Skin epidermis (tissue), 12 donors: Measurements from ENCODE around the gene ZNF660.
"Not testable (repeated sequence)": the region's sequence is repeated elsewhere in the genome, so short reads cannot be mapped to it uniquely, and the experiment has no call there.

ENCODE experiments used
- H3K27ac ChIP-seq, 21 experiments: fragments of 200-600 bp; sonication (generic) in 11 of 21; one replicate each; pipeline ENCODE4 v1.5.0; 2020; ENCODE audit warnings: mild to moderate bottlenecking in 3 of 21, inconsistent platforms in 2 of 21, moderate library complexity in 2 of 21
- H3K4me3 ChIP-seq, 7 experiments: fragments of 200-600 bp; sonication (generic) in 2 of 7; one replicate each; pipeline ENCODE4 v1.5.0; 2020; ENCODE audit warnings: inconsistent platforms in 2 of 7, mild to moderate bottlenecking in 2 of 7, moderate library complexity in 1 of 7

Gene ZNF660

GRCh38 chr3:44584646-44585501, at the start of gene ZNF660:
Gene ZNF660 (plus strand): TSS chr3:44584964. CDS start chr3:44594194, 9,230 bp downstream.
- Histone ChIP-seq H3K27ac (peak within 1 kb of the TSS in 19 of 21 experiments; percentile 19 to 87 (median 71)), H3K4me3 (peak within 1 kb of the TSS; percentile 35 to 53 (median 46))

DNA sequence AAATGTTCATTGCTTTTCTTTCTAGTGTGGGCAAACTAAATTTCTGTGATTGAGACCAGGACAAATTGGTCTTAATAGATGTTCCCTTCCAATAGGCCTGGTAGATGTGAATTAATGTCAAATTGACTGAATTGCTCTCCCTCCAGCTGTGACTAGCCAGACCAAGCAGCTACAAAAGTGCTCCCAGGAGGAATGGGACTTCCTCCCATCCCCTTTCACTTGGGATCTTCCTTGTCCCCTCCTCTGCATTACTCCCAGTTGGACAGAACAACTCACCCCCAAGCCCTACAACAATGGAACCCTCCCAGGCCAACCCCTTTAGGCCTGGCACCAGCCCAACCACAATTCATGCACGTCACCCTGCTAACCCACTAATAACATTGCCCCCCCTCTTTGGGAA, 49.4 kb upstream of the ZNF660 start:
- no peak overlapping the region for H3K4me3 ChIP-seq
- H3K27ac ChIP-seq, result no peak overlapping the region

DNA sequence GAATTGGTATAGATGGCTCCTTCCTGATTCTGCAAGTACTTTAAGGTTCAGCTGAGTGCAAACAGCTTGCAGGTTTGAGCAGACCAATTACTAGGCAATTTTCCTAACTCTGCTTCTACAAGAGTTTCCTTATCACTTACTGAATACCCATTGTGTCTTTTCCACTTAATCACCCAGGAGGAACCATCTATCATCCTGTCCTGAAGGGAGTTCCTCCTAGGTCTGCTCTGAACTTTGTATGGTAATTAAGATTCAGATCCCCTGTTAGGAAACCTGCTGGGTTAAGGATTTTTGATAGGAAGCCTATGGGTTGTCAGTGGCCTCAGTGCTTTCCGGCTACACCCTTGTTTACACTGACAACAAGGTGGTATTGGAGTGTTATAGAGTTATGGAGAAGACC, 40.0 kb upstream of the ZNF660 start:
- not testable (repeated sequence) for H3K4me3 ChIP-seq, H3K27ac ChIP-seq

- Histone ChIP-seq H3K27ac (peak within 1 kb of the TSS in 20 of 21 experiments; percentile 4 to 83 (median 73)), H3K4me3 (peak within 1 kb of the TSS; percentile 48 to 81 (median 68))
Measured at GRCh38 chr3:44554626-44555592, 29.9 kb upstream of the ZNF660 start, which contains the start of gene ZKSCAN7. Gene ZKSCAN7 (plus strand): TSS chr3:44555193. CDS start chr3:44557048, 1,855 bp downstream.

GRCh38 chr3:44555723-44556122, 29.0 kb upstream of the ZNF660 start:
- Histone ChIP-seq H3K27ac (peak overlapping the region in 7 of 21 experiments; percentile 57 to 83 (median 76)), H3K4me3 (peak overlapping the region; percentile 48 to 81 (median 68))

DNA sequence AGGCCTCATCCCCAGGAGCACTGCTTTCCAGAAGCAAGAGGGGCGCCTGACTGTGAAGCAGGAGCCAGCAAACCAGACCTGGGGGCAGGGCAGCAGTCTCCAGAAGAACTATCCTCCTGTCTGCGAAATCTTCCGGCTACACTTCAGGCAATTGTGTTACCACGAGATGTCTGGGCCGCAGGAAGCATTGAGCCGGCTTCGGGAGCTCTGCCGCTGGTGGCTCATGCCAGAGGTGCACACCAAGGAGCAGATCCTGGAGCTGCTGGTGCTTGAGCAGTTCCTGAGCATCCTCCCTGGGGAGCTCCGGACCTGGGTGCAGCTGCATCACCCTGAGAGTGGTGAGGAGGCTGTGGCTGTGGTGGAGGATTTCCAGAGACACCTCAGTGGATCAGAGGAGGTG, 27.7 kb upstream of the ZNF660 start:
- Histone ChIP-seq H3K27ac (no peak overlapping the region), H3K4me3 (no peak overlapping the region)

DNA sequence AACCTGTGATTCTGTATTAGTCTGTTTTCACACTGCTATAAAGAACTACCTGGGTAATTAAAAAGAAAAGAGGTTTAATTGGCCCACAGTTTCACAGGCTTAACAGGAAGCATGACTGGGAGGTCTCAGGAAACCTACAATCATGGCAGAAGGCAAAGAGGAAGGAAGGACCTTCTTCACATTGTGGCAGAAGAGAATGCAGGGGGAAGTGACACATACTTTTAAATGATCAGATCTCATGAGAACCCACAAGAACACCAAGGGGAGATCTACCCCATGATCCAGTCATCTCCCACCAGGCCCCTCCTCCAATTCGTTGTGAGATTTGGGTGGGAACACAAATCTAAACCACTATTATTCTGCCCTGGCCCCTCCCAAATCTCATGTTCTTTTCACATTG, 23.7 kb upstream of the ZNF660 start:
- Histone ChIP-seq H3K4me3 (no peak overlapping the region), H3K27ac (no peak overlapping the region)

DNA sequence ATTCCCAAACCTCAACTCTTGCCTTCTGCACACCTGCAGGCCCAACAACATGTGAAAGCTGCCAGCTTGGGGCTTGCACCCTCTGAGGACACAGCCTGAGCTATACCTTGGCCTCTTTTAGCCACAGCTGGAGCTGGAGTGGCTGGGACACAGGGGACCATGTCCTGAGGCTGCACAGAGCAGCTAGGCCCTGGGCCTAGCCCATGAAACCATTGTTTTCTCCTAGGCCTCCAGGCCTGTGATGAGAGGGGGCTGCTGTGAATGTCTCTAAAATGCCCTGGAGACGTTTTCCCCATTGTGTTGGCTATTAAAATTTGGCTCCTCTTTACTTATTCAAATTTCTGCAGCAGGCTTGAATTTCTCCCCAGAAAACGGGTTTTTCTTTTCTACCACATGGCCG, 22.6 kb upstream of the ZNF660 start:
- no peak overlapping the region for H3K27ac ChIP-seq
- no peak overlapping the region for H3K4me3 ChIP-seq

- Histone ChIP-seq H3K27ac (no peak overlapping the region), H3K4me3 (no peak overlapping the region)
Measured at GRCh38 chr3:44568561-44568960, 16.2 kb upstream of the ZNF660 start.

DNA sequence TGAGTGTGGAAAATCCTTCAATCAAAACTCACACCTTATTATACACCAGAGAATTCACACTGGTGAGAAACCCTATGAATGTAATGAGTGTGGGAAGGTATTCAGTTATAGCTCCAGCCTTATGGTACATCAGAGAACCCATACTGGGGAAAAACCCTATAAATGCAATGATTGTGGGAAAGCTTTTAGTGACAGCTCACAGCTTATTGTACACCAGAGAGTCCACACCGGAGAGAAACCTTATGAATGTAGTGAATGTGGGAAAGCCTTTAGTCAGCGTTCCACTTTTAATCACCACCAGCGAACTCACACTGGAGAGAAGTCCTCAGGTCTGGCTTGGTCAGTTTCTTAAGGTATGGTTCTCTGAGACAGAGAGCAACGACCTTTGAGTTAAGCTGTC, 13.7 kb upstream of the ZNF660 start:
- no peak overlapping the region for H3K4me3 ChIP-seq
- H3K27ac ChIP-seq, result no peak overlapping the region

GRCh38 chr3:44576613-44577012, 8.2 kb upstream of the ZNF660 start:
- Histone ChIP-seq H3K4me3 (no peak overlapping the region), H3K27ac (no peak overlapping the region)

DNA sequence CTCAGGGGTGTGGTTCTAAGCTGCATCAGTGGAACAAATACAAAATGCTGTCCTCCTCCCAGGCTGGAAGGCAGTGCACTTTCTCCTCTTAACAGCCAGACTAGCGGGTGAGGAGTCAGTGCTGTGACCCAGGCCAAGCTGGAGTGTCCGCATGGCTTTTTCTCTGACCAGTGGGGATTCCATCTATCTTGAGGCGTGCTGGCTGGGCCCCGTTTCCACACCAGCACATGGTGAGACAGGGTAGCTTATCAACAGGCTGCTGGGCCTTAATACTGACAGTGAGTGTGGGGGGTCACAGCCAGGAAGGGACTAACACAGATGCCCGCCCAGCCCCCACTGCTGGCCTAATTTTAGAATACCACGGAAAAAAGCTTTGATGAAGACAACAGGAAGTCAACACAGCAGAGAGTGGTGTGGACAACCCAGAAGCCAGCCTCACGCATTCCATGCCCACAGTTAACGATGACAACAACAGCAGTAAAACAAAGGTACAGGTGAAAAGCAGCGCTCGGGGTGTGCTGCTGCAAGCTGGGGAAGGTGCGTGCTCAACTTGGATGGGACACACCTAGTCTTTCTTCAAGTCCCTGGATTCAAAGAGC, 7.3 kb upstream of the ZNF660 start:
- H3K27ac ChIP-seq, H3K4me3 ChIP-seq: not testable (repeated sequence)

DNA sequence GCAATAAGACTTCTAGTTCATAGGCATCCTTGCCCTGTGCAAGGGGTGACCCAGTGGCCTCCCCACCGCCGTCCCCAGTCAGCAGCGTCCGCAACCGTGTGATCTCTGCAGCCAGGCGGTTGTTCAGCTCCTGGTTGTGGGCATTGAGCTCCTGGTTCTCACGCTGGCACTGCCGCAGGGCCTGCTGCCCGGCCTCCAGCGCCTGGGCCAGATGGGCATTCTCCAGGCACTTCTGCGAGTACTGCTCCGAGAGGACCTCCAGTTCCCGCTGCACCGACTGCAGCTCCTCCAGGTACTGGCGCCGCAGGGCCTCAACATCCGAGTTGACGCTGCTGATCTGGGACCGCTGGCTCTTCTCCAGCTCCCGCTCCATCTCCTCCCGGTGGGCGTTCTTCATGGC, 6.4 kb upstream of the ZNF660 start:
- H3K4me3 ChIP-seq, H3K27ac ChIP-seq: not testable (repeated sequence)

- not testable (repeated sequence) for H3K4me3 ChIP-seq, H3K27ac ChIP-seq
Measured at GRCh38 chr3:44578924-44579515, 5.7 kb upstream of the ZNF660 start.

- not testable (repeated sequence) for H3K4me3 ChIP-seq, H3K27ac ChIP-seq
Measured at GRCh38 chr3:44579749-44580148, 5.0 kb upstream of the ZNF660 start.

GRCh38 chr3:44580971-44581370, 3.8 kb upstream of the ZNF660 start:
- H3K4me3 ChIP-seq, H3K27ac ChIP-seq: not testable (repeated sequence)

DNA sequence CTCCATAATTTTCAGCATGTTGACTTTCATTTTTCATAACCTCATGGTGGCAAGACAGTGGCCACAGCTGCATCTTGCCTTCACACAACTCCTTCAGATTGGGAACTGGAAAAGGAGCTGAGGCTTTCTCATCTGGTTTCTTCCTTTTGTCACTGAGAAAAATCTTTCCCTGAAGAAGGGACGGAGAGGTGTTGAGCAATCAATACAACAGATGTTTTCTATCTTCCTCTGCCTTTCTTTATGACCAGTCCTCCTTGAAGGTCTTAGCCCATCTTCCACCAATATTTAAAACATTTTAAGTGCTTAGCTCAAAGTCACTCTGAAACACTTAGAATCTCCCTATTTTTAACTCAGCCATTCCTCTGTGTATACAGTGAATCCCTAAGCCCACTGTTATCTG, 11.9 kb downstream of the ZNF660 start:
- H3K4me3 ChIP-seq, result no peak overlapping the region
- no peak overlapping the region for H3K27ac ChIP-seq

DNA sequence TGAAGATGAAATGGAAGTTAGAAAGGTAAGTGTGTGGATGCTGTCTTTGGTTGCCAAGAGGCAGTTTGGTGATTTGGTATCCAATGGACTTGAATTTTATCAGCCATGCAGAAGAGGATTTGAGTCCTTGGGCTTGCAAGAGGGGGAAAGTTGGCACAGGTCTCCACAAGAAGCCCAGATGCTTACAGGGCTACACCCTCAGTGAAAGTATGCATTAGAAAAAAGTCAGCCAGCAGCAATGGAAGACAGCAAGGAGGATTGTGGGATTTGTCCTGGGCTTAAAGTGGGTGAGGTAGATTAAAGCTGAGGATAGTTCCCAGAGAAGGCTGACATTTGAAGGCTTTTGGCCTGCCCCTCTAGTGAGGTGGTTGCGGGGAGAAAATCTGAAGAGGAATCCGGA, 17.0 kb downstream of the ZNF660 start:
- Histone ChIP-seq H3K27ac (no peak overlapping the region), H3K4me3 (no peak overlapping the region)

- H3K27ac ChIP-seq, result no peak overlapping the region
- no peak overlapping the region for H3K4me3 ChIP-seq
Measured at GRCh38 chr3:44612678-44613077, 27.9 kb downstream of the ZNF660 start.
